Measurements from ENCODE around the gene DUOXA1. TPM values are rescaled to one million over a fixed set of nuclear protein-coding genes. Genes with fewer than 3 reads are reported as not detected.

Gene DUOXA1
- polyA plus RNA-seq, 2 of the 4 experiments (the other 2 are of a cell fraction): 0.18 to 0.23 TPM

- no peak for FAIRE-seq
These were observed 14.3 kb upstream of the DUOXA1 start for GRCh38 chr15:45143946-45144345.

GRCh38 chr15:45143056-45143455, 13.4 kb upstream of the DUOXA1 start:
- H3K9me3 ChIP-seq: no peaks in the 10 kb centered on the region
- DNase-seq (ENCODE audit: low read depth in 1 of 2, low spot score in 1 of 2) (no peak), FAIRE-seq (no peak), ATAC-seq (no peak)
- CTCF ChIA-PET: interaction anchor here (1.3 kb wide), 1 partner anchor 25 kb away, joined by 3 read pairs; no protein-coding TSS in a partner anchor
- no peak overlapping the region for H3K4me3 ChIP-seq
- H3K4me1 ChIP-seq: no peaks in the 10 kb centered on the region
- 60% methylated on average over 2 of the region's 7 CpGs for WGBS (ENCODE audit: missing lambda C conversion rate)
- TF ChIP-seq HOXB13 (CRISPR knock-in tag; IDR thresholded peaks at IDR 0.05; ENCODE audit: low read depth) (no peak), POLR2AphosphoS2 (conservative IDR thresholded peaks at IDR 0.05; ENCODE audit: low read length) (no peak), CBX2 (IDR thresholded peaks at IDR 0.05; ENCODE audit: borderline replicate concordance, low read depth) (no peak), HOXA7 (CRISPR knock-in tag; IDR thresholded peaks at IDR 0.05) (no peak), TP53 (CRISPR knock-in tag; IDR thresholded peaks at IDR 0.05) (no peak), KDM1A (IDR thresholded peaks at IDR 0.05; ENCODE audit: low read depth) (no peak), EP300 (IDR thresholded peaks at IDR 0.05) (no peak), HDAC2 (IDR thresholded peaks at IDR 0.05) (no peak), RAD21 (conservative IDR thresholded peaks at IDR 0.05 in 1 of 2, IDR thresholded peaks at IDR 0.05 in 1 of 2) (no peak), RARB (CRISPR knock-in tag; IDR thresholded peaks at IDR 0.05) (no peak), HOXB5 (CRISPR knock-in tag; IDR thresholded peaks at IDR 0.05) (no peak), ZFP36 (IDR thresholded peaks at IDR 0.05; ENCODE audit: borderline replicate concordance, partially characterized antibody) (no peak)
- H3K27ac ChIP-seq: no peak overlapping the region
- no peak overlapping the region for H3K4me2 ChIP-seq
- POLR2A ChIA-PET: interaction anchor here (0.5 kb wide), 1 partner anchor 12 kb away, joined by 3 read pairs; no protein-coding TSS in a partner anchor

More at GRCh38 chr15:45143946-45144345, 14.3 kb upstream of the DUOXA1 start:
- ChIA-PET CTCF (interaction anchor here (1.3 kb wide), 1 partner anchor 26 kb away, joined by 3 read pairs; no protein-coding TSS in a partner anchor), POLR2A (no interaction called here)
- Histone ChIP-seq H3K9me3 (no peaks in the 10 kb centered on the region), H3K4me3 (no peak overlapping the region), H3K4me2 (no peak overlapping the region), H3K27ac (no peak overlapping the region), H3K4me1 (no peaks in the 10 kb centered on the region)
- ATAC-seq (no peak), DNase-seq (ENCODE audit: low read depth in 1 of 2, low spot score in 1 of 2) (no peak)
- WGBS (ENCODE audit: missing lambda C conversion rate): 75% methylated on average over 3 of the region's 11 CpGs
- TF ChIP-seq HMGXB4 (CRISPR knock-in tag; IDR thresholded peaks at IDR 0.05; ENCODE audit: borderline replicate concordance): no peak
- no peak for TF ChIP-seq CEBPB (IDR thresholded peaks at IDR 0.05)
- no peak for TF ChIP-seq HOXB13 (CRISPR knock-in tag; IDR thresholded peaks at IDR 0.05; ENCODE audit: low read depth)
- no peak for TF ChIP-seq CTCF (IDR thresholded peaks at IDR 0.05)
- TF ChIP-seq KDM5A (IDR thresholded peaks at IDR 0.05): no peak
- no peak for TF ChIP-seq MAZ (IDR thresholded peaks at IDR 0.05; ENCODE audit: borderline replicate concordance, low read depth, low read length)
- no peak for TF ChIP-seq MYC (IDR thresholded peaks at IDR 0.05; ENCODE audit: borderline replicate concordance, low read length)
- no peak for TF ChIP-seq RARB (CRISPR knock-in tag; IDR thresholded peaks at IDR 0.05)
- TF ChIP-seq JUN (IDR thresholded peaks at IDR 0.05): no peak
- TF ChIP-seq ZC3H11A (IDR thresholded peaks at IDR 0.05): no peak
- TF ChIP-seq ZFP36 (IDR thresholded peaks at IDR 0.05; ENCODE audit: borderline replicate concordance, partially characterized antibody): no peak
- no peak for TF ChIP-seq TP53 (CRISPR knock-in tag; IDR thresholded peaks at IDR 0.05)
- no peak for TF ChIP-seq POLR2AphosphoS2 (conservative IDR thresholded peaks at IDR 0.05; ENCODE audit: low read length)
- no peak for TF ChIP-seq USF2 (IDR thresholded peaks at IDR 0.05)
- TF ChIP-seq CBX8 (IDR thresholded peaks at IDR 0.05): no peak
